Measurements from ENCODE around the gene B9D2.
"Not testable (repeated sequence)": the region's sequence is repeated elsewhere in the genome, so short reads cannot be mapped to it uniquely, and the experiment has no call there.

The B9D2 gene

GRCh38 chr19:41355035-41355434, 8.9 kb downstream of the B9D2 start:
- DNase-seq (ENCODE audit: low spot score), result no peak

DNA sequence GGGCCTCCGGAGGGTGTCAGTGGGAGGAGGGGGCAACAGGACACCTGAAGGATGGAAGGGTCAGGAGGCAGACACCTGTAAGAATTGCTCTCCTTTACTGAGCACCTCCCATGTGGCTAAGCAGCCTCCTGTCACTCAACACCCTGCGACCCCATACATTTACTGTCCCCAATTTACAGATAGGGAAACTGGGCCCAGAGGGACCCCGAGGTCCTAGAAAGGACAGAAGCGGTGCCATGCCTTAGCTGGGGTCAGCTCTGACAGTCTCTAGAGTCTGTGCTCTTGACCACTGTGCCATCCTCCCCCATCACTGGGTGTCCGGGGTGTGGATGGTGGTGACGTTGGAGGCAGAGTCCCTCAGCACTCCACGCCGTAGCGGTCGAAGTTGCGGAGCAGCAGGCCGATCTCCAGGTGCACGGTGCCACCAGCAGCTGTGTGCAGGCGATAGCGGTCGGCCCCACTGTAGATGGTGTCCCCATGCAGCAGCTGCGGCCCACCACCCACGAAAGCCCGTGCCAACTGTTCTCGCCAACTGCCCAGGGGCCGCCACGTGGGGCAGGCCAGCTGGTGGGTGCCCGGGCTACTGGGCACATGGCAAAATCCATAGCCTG, 9.5 kb downstream of the B9D2 start:
- no peak for DNase-seq (ENCODE audit: low spot score)

DNA sequence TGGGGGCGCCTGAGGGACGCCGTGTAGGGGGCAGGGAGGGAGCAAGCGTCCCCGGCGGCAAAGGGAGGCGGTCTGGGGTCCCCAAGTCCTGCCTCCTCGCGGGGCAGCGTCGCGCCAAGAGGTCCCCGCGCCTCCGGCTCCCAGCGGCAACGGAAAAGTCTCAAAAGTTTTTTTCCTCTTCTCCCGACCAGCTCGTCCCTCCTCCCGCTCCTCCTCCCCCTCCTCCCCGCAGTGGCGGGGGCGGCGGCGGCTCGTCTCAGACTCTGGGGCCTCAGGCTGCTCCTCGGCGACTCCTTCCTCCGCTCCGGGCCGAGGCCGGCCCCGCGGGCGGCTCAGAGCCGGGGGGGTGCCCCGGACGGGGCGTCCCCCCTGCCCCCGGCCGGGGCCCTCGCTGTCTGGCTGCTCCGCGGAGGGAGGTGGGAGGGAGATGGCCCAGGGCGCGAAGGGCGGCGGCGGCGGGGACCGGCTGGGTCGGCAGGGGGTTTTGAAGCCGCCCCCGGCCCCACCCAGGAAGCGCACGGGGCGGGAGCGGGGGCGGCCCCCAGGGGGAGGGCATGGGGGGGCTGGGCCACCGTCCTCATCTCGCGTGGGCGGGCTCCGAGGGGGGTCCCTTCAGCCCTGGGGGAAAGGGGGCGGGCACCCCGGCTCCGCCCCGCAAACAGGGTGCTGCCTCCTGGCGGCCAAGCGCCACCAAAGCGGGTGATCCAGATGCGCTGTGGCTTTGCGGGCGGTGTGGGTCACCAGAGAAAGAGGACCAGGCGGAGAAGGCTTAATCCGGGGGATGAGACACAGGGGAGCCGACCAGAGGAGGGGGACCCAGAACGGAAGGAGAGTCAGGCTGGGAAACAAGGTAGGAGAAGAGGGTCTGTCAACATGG, 10.2 kb downstream of the B9D2 start, which contains the start of gene TGFB1:
Gene TGFB1, minus strand, starts transcription at position 457 of the 877 bp plus-strand sequence. CDS start 878 bp downstream, outside the sequence.
- peak; percentile 87 for DNase-seq (ENCODE audit: low spot score)

DNA sequence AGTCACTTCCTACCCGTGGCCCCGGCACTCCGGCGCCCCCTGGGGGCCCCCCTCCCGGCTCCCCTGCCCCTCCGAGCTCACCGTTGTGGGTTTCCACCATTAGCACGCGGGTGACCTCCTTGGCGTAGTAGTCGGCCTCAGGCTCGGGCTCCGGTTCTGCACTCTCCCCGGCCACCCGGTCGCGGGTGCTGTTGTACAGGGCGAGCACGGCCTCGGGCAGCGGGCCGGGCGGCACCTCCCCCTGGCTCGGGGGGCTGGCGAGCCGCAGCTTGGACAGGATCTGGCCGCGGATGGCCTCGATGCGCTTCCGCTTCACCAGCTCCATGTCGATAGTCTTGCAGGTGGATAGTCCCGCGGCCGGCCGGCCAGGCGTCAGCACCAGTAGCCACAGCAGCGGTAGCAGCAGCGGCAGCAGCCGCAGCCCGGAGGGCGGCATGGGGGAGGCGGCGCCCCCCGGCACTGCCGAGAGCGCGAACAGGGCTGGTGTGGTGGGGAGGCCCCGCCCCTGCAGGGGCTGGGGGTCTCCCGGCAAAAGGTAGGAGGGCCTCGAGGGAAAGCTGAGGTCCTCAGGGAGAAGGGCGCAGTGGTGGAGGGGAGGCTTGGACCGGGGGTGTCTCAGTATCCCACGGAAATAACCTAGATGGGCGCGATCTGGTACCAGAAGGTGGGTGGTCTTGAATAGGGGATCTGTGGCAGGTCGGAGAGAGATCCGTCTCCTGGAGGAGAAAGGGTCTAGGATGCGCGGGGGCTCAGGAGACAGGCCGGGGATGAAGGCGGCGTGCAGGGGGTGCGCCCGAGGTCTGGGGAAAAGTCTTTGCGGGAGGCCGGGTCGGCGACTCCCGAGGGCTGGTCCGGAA, 11.1 kb downstream of the B9D2 start:
- DNase-seq (ENCODE audit: low spot score), result peak; percentile 75

GRCh38 chr19:41352279-41352608, 11.7 kb downstream of the B9D2 start:
- DNase-seq (ENCODE audit: low spot score), result no peak

GRCh38 chr19:41351339-41352245, 12.4 kb downstream of the B9D2 start:
- peak; percentile 49 for DNase-seq (ENCODE audit: low spot score)

DNA sequence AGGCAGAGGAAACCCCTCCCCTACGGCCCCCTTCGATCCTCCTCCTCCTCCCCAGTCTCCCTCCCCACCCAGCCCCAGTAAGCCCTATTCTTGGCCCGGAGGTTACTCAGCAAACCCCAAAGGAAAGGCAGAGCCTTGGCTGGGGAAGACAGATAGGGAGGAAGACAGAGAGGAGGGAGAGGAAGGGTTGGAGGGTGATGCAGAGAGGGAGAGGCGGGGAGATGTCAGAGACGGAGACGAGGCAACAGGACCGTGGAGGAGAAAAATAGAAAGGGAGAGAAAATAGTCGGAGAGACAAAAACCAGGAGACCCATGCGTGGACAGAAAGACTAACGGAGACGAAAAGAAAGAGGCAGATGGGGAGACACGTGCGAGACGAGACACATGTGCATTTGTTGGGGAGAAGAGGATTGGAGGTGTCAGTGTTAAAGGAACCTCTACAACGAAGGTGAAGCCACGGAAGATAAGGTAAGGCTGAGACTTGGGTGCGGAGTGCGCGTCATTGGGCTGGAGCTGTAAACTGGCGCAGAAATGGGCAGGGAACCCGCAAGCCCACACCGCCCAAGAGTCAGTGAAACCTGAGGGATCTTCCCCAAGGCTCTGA, 13.1 kb downstream of the B9D2 start:
- DNase-seq (ENCODE audit: low spot score), result no peak

DNA sequence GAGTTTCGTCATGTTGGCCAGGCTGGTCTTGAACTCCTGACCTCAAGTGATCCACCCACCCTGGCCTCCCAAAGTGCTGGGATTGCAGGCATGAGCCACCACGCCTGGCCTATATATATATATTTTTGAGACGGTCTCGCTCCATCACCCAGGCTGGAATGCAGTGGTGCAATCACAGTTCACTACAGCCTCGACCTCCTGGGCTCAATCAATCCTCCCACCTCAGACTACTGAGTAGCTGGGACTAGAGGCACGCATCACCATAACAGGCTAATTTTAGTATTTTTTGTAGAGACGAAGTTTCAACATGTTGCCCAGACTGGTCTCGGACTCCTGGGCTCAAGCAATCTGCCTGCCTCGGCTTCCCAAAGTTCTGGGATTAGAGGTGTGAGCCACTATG, 17.0 kb downstream of the B9D2 start:
- DNase-seq (ENCODE audit: low spot score), result not testable (repeated sequence)

GRCh38 chr19:41344162-41344561, 19.8 kb downstream of the B9D2 start:
- DNase-seq (ENCODE audit: low spot score), result no peak

DNA sequence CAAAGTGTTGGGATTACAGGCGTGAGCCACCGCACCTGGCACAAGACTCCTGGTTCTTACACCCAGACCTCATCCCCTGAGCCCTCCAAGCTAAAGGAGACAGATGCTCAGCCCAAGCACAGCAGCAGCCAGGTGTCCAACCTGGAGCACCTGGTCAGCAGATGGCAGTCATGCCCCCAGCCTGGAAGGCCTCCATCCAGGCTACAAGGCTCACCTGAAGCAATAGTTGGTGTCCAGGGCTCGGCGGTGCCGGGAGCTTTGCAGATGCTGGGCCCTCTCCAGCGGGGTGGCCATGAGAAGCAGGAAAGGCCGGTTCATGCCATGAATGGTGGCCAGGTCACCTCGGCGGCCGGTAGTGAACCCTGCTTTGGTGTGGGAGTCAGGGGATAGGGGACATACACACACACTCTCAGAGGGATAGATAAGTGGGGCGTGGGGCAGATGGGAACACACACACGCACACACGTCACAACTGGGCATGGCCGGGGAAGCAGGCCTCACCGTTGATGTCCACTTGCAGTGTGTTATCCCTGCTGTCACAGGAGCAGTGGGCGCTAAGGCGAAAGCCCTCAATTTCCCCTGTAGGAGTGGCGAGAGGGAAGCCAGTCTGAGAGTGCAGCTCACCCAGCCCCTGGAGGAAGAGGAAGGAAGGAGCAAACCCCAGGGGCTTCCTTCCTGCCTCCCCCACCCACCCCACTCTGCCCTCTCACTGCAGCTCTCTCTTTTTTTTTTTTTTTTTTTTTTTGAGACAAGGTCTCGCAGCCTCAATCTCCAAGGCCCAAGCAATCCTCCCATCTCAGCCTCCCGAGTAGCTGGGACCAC, 22.1 kb downstream of the B9D2 start:
- DNase-seq (ENCODE audit: low spot score), result no peak

GRCh38 chr19:41339936-41340335, 24.0 kb downstream of the B9D2 start:
- no peak for DNase-seq (ENCODE audit: low spot score)

DNA sequence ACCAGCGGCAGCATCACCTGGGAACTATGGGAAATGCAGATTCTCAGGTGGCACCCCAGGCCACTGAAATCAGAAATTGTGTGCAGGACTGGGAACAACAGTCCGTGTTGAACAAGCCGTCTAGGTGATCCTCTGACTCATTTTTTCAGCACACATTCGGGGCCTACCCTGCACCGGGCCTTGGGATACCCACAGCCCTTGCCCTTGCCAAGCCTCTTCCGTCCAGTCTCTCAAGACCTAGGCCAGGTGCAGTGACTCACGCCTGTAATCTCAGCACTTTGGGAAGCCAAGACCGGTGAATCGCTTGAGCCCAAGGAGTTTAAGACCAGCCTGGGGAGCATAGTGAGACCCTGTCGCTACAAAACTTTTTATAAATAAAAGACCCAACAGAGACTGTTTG, 28.5 kb downstream of the B9D2 start:
- no peak for DNase-seq (ENCODE audit: low spot score)

DNA sequence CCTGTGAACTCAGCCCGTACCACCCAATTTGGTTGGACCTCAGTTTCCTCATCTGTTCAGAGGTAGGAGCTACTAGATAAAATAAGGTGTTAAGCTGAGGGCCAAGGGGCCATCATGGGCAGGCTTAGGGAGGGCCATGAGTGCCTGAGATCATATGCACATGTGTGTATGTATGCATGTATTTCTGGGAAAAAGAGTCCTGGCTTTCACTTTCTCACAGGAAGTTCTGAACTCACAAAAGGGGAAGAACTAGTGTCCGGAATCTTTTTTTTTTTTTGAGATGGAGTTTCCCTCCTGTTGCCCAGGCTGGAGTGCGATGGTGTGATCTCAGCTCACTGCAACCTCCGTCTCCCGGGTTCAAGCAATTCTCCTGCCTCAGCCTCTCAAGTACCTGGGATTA, 29.2 kb downstream of the B9D2 start:
- DNase-seq (ENCODE audit: low spot score), result no peak

DNA sequence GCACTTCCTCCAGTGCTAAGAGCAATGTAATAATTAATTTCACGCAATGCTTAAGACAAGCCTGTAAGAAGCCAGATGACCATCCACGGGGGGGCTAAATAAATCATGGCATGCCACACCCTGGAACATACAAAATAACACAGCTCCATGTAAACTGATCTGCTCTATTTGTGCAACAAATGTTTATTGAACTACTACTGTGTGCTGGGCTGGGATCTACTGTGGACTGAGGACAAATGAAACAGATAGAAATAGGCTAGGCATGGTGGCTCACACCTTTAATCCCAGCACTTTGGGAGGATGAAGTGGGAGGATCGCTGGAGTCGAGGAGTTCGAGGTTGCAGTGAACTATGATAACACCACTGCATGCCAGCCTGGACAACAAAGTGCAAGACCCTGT, 31.5 kb downstream of the B9D2 start:
- no peak for DNase-seq (ENCODE audit: low spot score)

DNA sequence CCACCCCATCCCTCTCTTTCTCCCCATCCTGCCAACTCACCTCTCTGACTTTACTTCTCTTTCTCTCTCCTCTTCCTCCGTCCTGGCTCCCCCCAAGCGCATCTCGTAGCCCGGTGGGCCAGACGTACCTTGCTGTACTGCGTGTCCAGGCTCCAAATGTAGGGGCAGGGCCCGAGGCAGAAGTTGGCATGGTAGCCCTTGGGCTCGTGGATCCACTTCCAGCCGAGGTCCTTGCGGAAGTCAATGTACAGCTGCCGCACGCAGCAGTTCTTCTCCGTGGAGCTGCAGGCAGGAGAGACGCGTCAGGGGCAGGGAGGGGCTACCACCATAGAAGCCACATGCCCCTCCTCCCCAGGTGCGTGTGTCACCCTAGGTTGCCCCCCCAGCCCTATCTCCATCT, 31.9 kb downstream of the B9D2 start:
- DNase-seq (ENCODE audit: low spot score), result no peak

DNA sequence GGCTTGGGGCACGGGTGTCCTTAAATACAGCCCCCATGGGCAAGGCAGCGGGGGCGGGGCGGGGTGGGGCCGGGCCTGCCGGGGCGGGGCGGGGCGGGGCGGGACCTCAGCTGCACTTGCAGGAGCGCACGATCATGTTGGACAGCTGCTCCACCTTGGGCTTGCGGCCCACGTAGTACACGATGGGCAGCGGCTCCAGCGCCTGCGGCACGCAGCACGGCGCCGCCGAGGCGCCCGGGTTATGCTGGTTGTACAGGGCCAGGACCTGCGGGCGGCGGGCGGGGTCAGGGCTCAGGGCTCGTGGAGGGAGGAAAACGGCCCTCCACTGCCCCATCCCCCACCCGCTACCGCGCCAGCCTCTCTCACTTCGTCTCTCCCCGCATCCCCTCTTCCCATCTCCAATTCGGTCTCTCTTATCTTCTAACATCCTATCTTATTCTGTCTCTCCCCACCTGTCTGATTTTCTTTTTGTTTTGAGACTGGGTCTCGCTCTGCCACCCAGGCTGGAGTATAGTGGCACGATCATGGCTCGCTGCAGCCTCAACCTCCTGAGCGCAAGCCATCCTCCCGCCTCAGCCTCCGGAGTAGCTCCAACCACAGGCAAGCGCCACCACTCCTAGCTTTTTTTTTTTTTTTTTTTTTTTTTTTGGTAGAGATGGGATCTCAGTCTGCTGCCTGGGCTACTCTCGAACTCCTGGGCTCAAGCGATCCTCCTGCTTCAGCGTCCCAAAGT, 32.8 kb downstream of the B9D2 start:
- DNase-seq (ENCODE audit: low spot score), result no peak

DNA sequence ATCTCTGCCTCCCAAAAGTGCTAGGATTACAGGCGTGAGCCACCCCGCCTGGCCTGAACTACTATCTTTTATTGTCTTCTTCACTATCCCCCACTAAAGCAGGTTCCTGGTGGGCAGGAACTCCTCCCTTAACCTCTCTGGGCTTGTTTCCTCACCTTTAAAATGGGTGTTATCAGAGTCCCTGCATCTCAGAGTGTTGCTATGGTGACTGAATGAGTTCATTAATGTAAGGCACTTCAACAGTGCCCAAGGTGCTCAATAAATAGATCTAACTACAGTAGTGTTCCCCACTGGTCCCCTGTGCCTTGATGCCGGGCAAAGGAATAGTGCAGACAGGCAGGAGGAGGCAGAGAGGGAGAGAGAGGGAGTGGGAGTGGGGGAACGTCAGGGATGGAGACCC, 33.5 kb downstream of the B9D2 start:
- no peak for DNase-seq (ENCODE audit: low spot score)

GRCh38 chr19:41328842-41329225, 35.1 kb downstream of the B9D2 start:
- no peak for DNase-seq (ENCODE audit: low spot score)

- DNase-seq (ENCODE audit: low spot score), result no peak
Measured at GRCh38 chr19:41328157-41328841, 35.6 kb downstream of the B9D2 start.
